ENCODE measurements around the gene ZIC4. TPM values are rescaled to one million over a fixed set of nuclear protein-coding genes. Genes with fewer than 3 reads are reported as not detected.

Gene ZIC4
- total RNA-seq, 3 donors from 2014 or later (not counting 1 experiment from before 2014, with no cell fraction given), result not detected

DNA sequence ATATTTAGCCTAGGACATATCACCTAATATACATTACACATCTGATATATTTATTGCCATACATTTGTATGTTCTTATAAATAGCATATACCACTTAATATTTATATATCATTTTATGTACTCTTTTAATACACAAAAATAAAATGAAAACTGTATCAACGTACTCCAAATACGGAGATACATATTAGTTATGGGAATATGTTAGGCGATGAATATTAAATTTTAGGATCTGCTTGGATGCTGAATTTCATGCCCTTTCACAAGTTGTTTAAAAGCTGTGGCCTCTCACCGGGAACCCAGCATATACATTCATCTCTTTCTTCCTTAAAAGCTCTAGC lies 50.6 kb downstream of the ZIC4 start:
- no peak for ATAC-seq
- no peak for TF ChIP-seq CTCF (IDR thresholded peaks at IDR 0.05)
- intact Hi-C loops (cut with micrococcal nuclease), result no loop called here
- H3K27me3 Mint-ChIP-seq (ENCODE audit: low read depth in 2 of 2), result peaks cover 45 to 59% of the 10 kb centered on the region in 2 donors
- H3K4me1 ChIP-seq (ENCODE audit: control insufficient read depth, insufficient read depth, low read length), result no peaks in the 10 kb centered on the region
- no peak overlapping the region for H3K4me3 Mint-ChIP-seq
- 0% methylated on average over 1 of the region's 4 CpGs for WGBS (ENCODE audit: insufficient coverage)
- peaks cover 18% of the 10 kb centered on the region for H3K36me3 Mint-ChIP-seq
- H3K27ac ChIP-seq (ENCODE audit: low read length), result no peak overlapping the region
- H3K36me3 ChIP-seq (ENCODE audit: control insufficient read depth, insufficient read depth, low read length), result no peaks in the 10 kb centered on the region
- peaks cover 2 to 7% of the 10 kb centered on the region in 2 donors for H3K9me3 Mint-ChIP-seq
- H3K9me3 ChIP-seq (ENCODE audit: control insufficient read depth, insufficient read depth, low read length), result peaks cover 21% of the 10 kb centered on the region
- no peak for DNase-seq
- H3K4me1 Mint-ChIP-seq, result no peaks in the 10 kb centered on the region
- peaks cover 31% of the 10 kb centered on the region for H3K27me3 ChIP-seq (ENCODE audit: control insufficient read depth, insufficient read depth, low read length)
- H3K4me3 ChIP-seq (ENCODE audit: low read length), result no peak overlapping the region
- no peak overlapping the region for H3K27ac Mint-ChIP-seq

DNA sequence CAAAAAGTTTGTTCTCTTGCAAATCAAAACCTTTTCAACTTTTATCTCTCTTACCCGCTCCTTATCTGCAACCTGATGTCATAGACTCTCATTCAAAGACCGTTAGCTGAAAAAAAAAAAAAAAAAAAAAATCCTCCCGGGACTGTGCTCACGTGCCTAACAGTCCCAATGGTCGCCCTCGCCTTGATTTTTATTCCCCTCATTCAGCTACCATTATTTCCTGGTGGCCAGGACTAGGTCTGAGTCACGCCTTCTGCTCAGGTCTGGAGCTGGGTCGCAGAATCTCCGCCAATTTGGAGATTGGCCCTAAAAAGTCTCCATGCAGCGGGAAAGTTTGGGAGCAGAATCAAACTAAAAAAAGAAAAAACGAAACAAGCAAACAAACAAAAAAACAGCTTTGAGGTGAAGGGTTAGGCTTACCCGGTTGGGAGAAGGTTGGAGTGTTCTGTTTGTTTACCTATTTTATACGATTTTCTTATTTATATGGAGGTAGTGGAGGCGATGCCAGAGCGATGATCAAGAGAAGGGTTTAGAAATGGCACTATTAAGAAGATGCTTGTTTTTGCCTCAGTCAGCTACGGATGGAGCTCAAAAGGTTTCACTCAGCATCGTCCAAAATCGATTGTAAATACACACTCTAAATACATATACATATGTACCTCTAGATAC lies 51.1 kb downstream of the ZIC4 start:
- TF ChIP-seq CTCF (IDR thresholded peaks at IDR 0.05), result no peak
- no peak overlapping the region for H3K27ac Mint-ChIP-seq
- ATAC-seq, result no peak
- Histone ChIP-seq H3K9me3 (ENCODE audit: control insufficient read depth, insufficient read depth, low read length) (peaks cover 21% of the 10 kb centered on the region), H3K27me3 (ENCODE audit: control insufficient read depth, insufficient read depth, low read length) (peaks cover 31% of the 10 kb centered on the region), H3K4me3 (ENCODE audit: low read length) (no peak overlapping the region), H3K36me3 (ENCODE audit: control insufficient read depth, insufficient read depth, low read length) (no peaks in the 10 kb centered on the region), H3K27ac (ENCODE audit: low read length) (no peak overlapping the region), H3K4me1 (ENCODE audit: control insufficient read depth, insufficient read depth, low read length) (no peaks in the 10 kb centered on the region)
- peaks cover 40 to 54% of the 10 kb centered on the region in 2 donors for H3K27me3 Mint-ChIP-seq (ENCODE audit: low read depth in 2 of 2)
- H3K4me3 Mint-ChIP-seq, result no peak overlapping the region
- H3K4me1 Mint-ChIP-seq, result no peaks in the 10 kb centered on the region
- intact Hi-C loops (cut with micrococcal nuclease), result no loop called here
- H3K9me3 Mint-ChIP-seq, result peaks cover 2 to 7% of the 10 kb centered on the region in 2 donors
- H3K36me3 Mint-ChIP-seq, result peaks cover 18% of the 10 kb centered on the region
- 12% methylated on average over 16 of the region's 18 CpGs for WGBS (ENCODE audit: insufficient coverage)
- DNase-seq, result no peak

- peaks cover 18% of the 10 kb centered on the region for H3K36me3 Mint-ChIP-seq
- Histone ChIP-seq H3K9me3 (ENCODE audit: control insufficient read depth, insufficient read depth, low read length) (peaks cover 21% of the 10 kb centered on the region), H3K36me3 (ENCODE audit: control insufficient read depth, insufficient read depth, low read length) (no peaks in the 10 kb centered on the region), H3K27ac (ENCODE audit: low read length) (no peak overlapping the region), H3K4me1 (ENCODE audit: control insufficient read depth, insufficient read depth, low read length) (no peaks in the 10 kb centered on the region), H3K27me3 (ENCODE audit: control insufficient read depth, insufficient read depth, low read length) (peaks cover 31% of the 10 kb centered on the region), H3K4me3 (ENCODE audit: low read length) (no peak overlapping the region)
- no peaks in the 10 kb centered on the region for H3K4me1 Mint-ChIP-seq
- WGBS (ENCODE audit: insufficient coverage), result 13% methylated on average over 19 of the region's 19 CpGs
- H3K9me3 Mint-ChIP-seq, result peaks cover 2 to 7% of the 10 kb centered on the region in 2 donors
- H3K4me3 Mint-ChIP-seq, result no peak overlapping the region
- TF ChIP-seq CTCF (IDR thresholded peaks at IDR 0.05), result no peak
- peaks cover 35 to 48% of the 10 kb centered on the region in 2 donors for H3K27me3 Mint-ChIP-seq (ENCODE audit: low read depth in 2 of 2)
- no peak overlapping the region for H3K27ac Mint-ChIP-seq
- ATAC-seq, result no peak
- intact Hi-C loops (cut with micrococcal nuclease), result no loop called here
- DNase-seq, result no peak
These were observed 51.7 kb downstream of the ZIC4 start for GRCh38 chr3:147354623-147355022.

- TF ChIP-seq CTCF (IDR thresholded peaks at IDR 0.05), result no peak
- peaks cover 8% of the 10 kb centered on the region for H3K36me3 Mint-ChIP-seq
- Histone ChIP-seq H3K27me3 (ENCODE audit: control insufficient read depth, insufficient read depth, low read length) (peaks cover 7% of the 10 kb centered on the region), H3K27ac (ENCODE audit: low read length) (no peak overlapping the region), H3K9me3 (ENCODE audit: control insufficient read depth, insufficient read depth, low read length) (peaks cover 7% of the 10 kb centered on the region), H3K4me1 (ENCODE audit: control insufficient read depth, insufficient read depth, low read length) (no peaks in the 10 kb centered on the region), H3K36me3 (ENCODE audit: control insufficient read depth, insufficient read depth, low read length) (no peaks in the 10 kb centered on the region), H3K4me3 (ENCODE audit: low read length) (no peak overlapping the region)
- no peak for ATAC-seq
- no peak overlapping the region for H3K27ac Mint-ChIP-seq
- no peaks in the 10 kb centered on the region for H3K4me1 Mint-ChIP-seq
- no peak for DNase-seq
- no peak overlapping the region for H3K4me3 Mint-ChIP-seq
- H3K27me3 Mint-ChIP-seq (ENCODE audit: low read depth in 2 of 2), result peaks cover 14 to 19% of the 10 kb centered on the region in 2 donors
- intact Hi-C loops (cut with micrococcal nuclease), result no loop called here
- 41% methylated on average over 2 of the region's 2 CpGs for WGBS (ENCODE audit: insufficient coverage)
- peaks cover 5 to 10% of the 10 kb centered on the region in 2 donors for H3K9me3 Mint-ChIP-seq
These were observed 55.0 kb downstream of the ZIC4 start for GRCh38 chr3:147351301-147351700.
